Vagina (tissue), 2 donors: ENCODE data around the gene SMG6.

Experiments used
- POLR2A ChIP-seq, 2 donors: fragments of 450-650 bp; IDR thresholded peaks; one replicate each; pipeline ENCODE4 v1.6.1; 2017; ENCODE audit warnings: antibody characterized with exemption in 2 of 2, mild to moderate bottlenecking in 2 of 2, moderate library complexity in 2 of 2
- POLR2AphosphoS5 ChIP-seq, 2 donors: sonication (generic); formaldehyde crosslinking; IDR thresholded peaks; one replicate each; pipeline ENCODE4 v1.9.0; 2017; ENCODE audit warnings: antibody characterized with exemption in 2 of 2, mild to moderate bottlenecking in 2 of 2, low read depth in 1 of 2; ENCODE audit not compliant: insufficient read depth in 1 of 2
- TF ChIP-seq, protein P1 (sequence below), 3 experiments: fragments of 450-650 bp in 2 of 3; fragments of 200-600 bp in 1 of 3; sonication (generic) in 1 of 3; IDR thresholded peaks; one replicate each; pipeline ENCODE4 v1.5.1; 2017 to 2019; ENCODE audit warnings: antibody characterized with exemption in 3 of 3, mild to moderate bottlenecking in 2 of 3, moderate library complexity in 2 of 3

DNA sequence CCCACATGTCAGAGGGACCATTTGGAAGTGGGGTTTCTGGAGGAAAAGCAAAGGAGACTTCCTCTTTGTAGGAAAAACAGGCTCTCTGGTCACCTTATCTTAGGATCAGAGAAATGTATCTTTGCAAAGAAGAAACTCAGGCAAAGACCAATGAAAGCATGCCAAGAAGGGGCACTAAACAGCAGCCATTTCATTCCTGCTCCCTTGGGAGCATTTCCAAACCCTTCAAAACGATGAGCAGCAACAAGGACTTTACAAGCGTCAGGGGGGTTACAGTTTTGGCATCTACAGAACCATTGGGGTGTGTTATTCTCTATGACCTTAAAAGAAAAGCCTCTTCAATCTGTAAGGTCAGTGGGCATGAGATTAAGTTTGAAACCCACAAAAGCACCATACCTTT is 122.8 kb downstream of the SMG6 start:
- TF ChIP-seq, protein P1, sequence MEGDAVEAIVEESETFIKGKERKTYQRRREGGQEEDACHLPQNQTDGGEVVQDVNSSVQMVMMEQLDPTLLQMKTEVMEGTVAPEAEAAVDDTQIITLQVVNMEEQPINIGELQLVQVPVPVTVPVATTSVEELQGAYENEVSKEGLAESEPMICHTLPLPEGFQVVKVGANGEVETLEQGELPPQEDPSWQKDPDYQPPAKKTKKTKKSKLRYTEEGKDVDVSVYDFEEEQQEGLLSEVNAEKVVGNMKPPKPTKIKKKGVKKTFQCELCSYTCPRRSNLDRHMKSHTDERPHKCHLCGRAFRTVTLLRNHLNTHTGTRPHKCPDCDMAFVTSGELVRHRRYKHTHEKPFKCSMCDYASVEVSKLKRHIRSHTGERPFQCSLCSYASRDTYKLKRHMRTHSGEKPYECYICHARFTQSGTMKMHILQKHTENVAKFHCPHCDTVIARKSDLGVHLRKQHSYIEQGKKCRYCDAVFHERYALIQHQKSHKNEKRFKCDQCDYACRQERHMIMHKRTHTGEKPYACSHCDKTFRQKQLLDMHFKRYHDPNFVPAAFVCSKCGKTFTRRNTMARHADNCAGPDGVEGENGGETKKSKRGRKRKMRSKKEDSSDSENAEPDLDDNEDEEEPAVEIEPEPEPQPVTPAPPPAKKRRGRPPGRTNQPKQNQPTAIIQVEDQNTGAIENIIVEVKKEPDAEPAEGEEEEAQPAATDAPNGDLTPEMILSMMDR (IDR thresholded peaks at IDR 0.05) = no peak
- TF ChIP-seq POLR2AphosphoS5 (IDR thresholded peaks at IDR 0.05; ENCODE audit: insufficient read depth in 1 of 2, low read depth in 1 of 2) = no peak
- no peak for TF ChIP-seq POLR2A (IDR thresholded peaks at IDR 0.05)
